Gastroesophageal sphincter (tissue), 3 donors: ENCODE data around the gene DPP7.

Experiments used
- CTCF ChIP-seq, 4 experiments: fragments of 200-600 bp in 2 of 4; fragments of 450-650 bp in 2 of 4; sonication (generic) in 1 of 4; IDR thresholded peaks; one replicate each; pipeline ENCODE4 v1.5.1; 2017 to 2019; ENCODE audit warnings: antibody characterized with exemption in 4 of 4, mild to moderate bottlenecking in 2 of 4, moderate library complexity in 2 of 4
- EP300 ChIP-seq: sonication (generic); formaldehyde crosslinking; IDR thresholded peaks from one replicate; pipeline ENCODE4 v1.6.1; 2017; ENCODE audit warnings: antibody characterized with exemption, mild to moderate bottlenecking
- POLR2A ChIP-seq, 2 donors: fragments of 450-650 bp; IDR thresholded peaks; one replicate each; pipeline ENCODE4 v1.6.1; 2017; ENCODE audit warnings: antibody characterized with exemption in 2 of 2, mild to moderate bottlenecking in 2 of 2, moderate library complexity in 1 of 2
- POLR2AphosphoS5 ChIP-seq: sonication (generic); formaldehyde crosslinking; IDR thresholded peaks from one replicate; pipeline ENCODE4 v1.6.1; 2017; ENCODE audit warnings: antibody characterized with exemption

GRCh38 chr9:137149363-137149762 lies 34.8 kb upstream of the DPP7 start:
- TF ChIP-seq CTCF (IDR thresholded peaks at IDR 0.05) (no peak), POLR2A (IDR thresholded peaks at IDR 0.05) (no peak), POLR2AphosphoS5 (no peak), EP300 (no peak)
